HG02852 (cell line): ENCODE measurements around the gene POM121L2.
"Not testable (repeated sequence)": the region's sequence is repeated elsewhere in the genome, so short reads cannot be mapped to it uniquely, and the experiment has no call there.

Experiments
- ATAC-seq: cut with Tn5 transposase; IDR thresholded peaks from one replicate; pipeline ENCODE4 v1.9.1; 2021; ENCODE audit warnings: mild to moderate bottlenecking, moderate library complexity; ENCODE audit not compliant: unreplicated experiment

Gene POM121L2

DNA sequence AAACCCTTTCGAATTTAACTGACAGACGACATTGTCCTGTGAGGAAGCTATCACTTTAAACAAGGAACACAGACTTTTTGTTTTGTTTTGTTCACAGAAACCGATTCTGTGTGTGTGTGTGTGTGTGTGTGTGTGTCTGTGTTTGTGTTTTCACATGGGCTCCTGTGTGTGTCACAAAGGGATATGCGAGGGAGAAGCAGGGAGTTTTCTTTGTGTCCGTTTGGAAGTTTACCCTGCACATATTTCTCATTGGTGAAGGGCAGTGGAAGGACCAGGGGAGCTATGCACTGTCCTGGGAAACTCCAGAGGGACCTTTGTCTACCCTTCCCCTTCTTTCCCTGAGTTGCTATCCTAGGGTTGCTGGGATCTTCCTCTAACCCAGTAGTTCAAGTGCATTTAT lies 17.7 kb downstream of the POM121L2 start:
- ATAC-seq, result no peak

- ATAC-seq, result no peak
Observed at GRCh38 chr6:27293436-27294098, 18.5 kb downstream of the POM121L2 start.

GRCh38 chr6:27290850-27291208 lies 21.2 kb downstream of the POM121L2 start:
- ATAC-seq, result no peak

GRCh38 chr6:27290065-27290849 lies 21.8 kb downstream of the POM121L2 start:
- no peak for ATAC-seq

DNA sequence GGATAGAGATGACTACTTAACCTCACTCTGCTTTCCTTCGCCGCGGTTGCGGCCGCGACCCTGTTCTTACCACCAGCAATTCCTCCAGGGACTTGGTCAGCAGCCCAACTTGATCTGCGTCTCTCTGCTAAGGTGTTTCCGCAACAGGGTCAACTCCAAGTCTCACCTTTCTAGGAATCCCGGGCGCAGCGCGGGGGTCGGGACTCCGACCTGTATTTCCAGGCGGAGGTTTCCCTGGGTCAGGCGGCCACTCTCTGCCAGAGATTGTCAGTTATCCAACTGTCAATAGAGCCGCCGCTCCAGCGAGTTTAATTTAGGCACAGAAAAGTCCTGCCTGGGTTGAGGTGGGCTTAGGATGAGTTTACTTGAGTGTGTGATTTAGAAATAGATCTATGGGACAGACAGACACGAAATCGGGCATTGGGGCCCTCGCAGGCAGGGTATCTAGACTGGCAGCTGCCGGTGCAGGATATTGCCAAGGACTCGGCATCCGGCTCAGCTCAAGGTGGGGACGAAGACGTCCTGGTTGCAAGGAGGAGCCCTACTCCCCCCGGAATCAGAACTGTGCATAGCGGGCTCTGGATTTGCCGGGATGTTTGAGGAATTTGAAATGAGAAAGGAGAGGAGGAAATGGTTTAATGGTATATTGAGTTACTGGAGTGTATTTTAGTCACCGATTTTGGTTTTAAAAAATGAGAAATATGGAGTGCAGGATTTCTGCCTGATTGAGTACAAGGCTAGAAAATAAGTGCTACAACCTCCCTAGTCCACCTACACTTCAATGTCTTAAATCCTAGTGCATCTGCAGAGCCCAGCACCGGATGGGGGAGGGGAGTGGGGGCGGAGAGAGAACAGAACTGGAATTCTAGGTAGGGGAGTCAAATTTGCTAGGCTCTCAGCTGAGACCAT lies 23.7 kb downstream of the POM121L2 start:
- no peak for ATAC-seq

- no peak for ATAC-seq
Observed at GRCh38 chr6:27287751-27288135, 24.3 kb downstream of the POM121L2 start.

DNA sequence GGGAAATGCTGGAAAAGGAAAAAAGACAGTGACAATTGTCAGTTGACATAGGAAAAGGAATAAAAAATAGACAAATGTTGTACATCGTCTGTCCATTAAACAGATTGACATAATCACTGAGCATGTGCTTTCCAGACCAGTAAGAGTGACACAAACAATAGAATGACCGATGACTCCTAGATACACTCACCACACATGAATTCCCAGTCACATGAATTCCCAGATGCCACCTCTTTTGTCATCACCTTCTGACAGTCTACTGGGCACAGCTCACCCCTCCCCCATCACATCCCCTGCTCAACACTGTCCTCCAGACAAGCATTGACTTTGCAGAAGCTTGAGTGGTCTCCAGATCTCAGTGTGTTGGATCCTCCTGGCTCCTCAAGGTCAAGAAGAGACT lies 25.9 kb downstream of the POM121L2 start:
- no peak for ATAC-seq

DNA sequence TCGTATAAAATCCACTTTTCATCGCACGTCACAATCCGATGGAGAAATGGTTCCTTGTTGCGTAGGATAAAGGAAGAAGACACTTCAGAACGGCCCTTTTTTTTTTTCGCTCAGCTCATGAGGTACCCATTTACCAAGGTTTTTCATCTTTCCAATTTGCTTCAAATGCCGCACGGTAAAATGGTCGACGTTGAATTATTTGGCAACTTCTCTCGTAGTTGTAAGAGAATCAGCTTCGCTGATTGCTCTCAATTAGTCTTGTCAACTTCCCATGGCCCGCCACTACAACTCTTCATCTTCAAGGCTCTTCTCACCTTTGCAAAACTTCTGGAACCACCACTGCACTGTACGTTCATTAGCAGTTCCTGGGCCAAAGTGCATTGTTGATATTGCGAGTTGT lies 28.8 kb downstream of the POM121L2 start:
- ATAC-seq, result no peak

DNA sequence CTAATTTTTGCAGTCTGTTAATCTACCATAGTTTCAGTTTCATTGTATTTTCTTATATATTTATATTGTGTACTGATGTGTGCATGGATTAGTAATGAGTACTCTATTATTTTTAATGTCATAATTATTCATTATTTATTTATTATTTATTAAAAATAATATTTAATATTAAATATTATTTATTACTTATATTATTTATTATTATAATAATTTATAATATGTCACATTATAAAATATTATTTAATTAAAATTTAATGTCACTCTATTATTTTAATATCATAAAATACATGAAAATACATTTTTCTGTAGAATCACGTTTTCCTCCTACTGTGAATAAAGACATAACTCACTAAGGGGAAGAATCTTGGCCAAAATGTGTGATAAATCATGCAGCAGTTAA lies 30.5 kb downstream of the POM121L2 start:
- ATAC-seq, result no peak

- ATAC-seq, result no peak
Observed at GRCh38 chr6:27281105-27281539, 31.0 kb downstream of the POM121L2 start.

DNA sequence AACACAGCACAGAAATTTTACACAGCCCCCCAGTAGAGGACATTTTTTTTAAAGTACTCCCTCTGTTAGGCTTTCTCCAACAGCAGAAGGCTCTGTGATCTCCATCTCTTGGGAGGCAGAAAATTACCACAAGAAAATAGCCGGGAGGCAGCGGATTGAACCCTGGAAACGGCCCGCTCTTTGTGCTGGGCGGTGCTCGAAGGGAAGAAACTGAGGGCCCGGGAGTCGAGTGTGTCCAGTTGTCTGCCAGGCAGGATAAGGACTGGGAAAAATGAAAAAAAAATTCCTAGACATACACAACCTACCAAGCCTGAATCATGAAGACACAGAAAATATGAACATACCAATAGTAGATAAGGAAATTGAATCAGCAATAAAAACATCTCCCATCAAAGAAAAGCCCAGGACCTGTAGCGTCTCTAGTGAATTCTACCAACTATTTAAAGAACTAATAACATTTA lies 31.5 kb downstream of the POM121L2 start:
- no peak for ATAC-seq

DNA sequence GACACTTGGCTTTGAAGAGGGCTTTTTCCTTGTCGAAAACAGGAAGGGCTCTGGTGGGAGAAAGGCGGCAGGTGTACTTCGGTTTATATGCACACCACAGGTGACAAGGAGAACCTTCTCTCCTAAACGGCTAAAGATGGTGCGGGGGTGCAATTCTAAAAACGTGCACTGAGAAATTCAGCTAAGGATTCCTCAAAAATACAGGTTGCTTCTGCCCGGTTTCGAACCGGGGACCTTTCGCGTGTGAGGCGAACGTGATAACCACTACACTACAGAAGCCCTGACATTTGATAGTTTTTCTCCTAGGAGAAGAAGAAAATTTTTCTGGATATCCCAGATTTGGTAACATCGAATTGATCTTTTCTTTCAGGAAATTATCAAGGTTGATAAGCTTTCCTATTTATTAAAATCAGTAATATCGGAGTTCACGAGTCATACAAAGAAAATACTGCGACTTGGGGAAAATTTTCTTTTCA lies 32.0 kb downstream of the POM121L2 start:
- ATAC-seq, result no peak

DNA sequence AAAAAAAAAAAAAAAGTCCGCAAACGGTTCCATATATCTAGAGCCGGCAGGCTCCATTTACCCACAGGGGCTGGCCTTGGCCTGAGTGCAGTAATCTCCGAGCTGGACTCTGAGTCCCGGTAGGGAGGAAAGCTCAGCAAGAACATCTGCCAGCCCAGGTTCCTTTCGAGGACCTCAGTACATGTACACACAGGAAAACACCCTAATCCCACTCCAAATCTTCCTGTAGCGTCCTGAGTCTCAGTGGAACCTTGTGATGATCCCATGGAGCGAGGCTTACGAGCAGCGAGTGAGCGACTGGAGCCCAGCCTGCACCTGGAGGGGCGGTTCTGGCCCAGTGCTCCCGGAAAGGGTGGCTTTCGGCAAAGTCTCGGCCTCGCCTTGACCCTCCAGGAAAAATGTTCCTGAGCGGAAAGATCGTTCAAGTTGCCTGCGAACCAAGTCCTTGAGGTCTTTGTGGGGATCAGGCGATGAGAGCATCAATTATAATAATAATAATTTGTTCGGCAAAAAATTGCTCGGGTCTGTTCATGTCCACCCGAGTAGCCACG lies 32.5 kb downstream of the POM121L2 start:
- ATAC-seq, result no peak

- no peak for ATAC-seq
Observed at GRCh38 chr6:27275025-27275956, 36.8 kb downstream of the POM121L2 start.

GRCh38 chr6:27273783-27274182 lies 38.3 kb downstream of the POM121L2 start:
- ATAC-seq, result no peak

DNA sequence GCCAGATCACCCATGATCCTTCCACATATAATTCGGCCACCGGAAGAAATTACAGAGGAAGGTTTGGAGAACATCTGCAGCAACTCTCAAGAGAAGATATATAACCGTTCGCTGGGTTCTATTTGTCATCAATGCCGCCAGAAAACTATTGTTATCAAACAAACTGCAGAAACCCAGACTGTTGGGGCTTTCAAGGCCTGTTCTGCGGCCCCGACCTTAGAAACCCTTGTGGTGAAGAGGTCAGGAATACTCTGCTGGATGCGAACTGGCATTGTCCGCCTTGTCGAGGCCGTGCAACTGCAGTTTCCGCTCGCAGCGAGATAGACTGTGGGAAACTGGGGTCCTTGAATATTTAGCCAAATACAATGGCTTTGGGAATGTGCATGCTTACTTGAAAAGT lies 43.3 kb downstream of the POM121L2 start:
- no peak for ATAC-seq

DNA sequence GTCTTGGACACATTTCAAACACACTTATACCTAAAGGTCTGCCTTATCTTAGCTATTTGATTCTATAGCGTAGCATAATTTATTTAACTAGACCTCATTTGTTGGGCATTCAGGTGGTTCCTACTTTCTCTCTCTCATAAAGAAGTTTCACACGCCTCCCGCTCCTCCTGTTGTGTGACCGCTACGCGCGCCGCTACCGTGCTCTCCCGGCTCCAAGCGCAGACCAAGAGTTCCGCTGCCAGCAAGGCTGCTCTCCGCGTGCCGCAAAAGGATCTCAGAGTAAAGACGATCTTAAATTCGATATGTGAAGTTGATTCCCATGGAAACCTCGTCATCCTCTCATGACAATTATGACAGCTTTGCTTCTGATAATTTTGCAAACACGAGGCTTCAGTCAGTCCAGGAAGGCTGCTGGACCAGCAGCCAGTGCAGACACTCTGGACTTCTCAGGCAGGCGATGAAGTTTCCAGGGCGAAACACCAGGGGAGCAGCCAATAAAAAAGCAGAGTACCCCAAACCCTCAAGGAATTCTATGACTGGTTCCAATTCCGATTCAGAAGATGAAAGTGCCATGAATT lies 44.1 kb downstream of the POM121L2 start:
- no peak for ATAC-seq

- ATAC-seq, result not testable (repeated sequence)
Observed at GRCh38 chr6:27267003-27267402, 45.1 kb downstream of the POM121L2 start.

DNA sequence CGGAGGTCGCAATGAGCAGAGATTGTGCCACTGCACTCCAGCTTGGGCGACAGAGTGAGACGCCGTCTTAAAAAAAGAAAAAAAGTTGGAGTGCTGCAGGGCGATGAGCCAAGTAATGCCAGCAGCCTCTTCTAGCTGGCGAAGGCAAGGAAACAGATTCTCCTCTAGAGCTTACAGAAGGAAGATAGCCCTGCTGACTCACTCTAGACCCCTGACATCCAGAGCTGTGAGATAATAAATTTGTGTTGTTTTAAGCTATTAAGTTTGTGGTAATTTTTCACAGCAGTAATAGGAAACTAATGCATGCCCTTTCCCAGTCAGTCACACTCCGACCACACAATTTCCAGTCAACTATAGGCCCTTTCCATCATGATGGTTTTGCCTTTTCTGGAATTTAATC lies 48.2 kb downstream of the POM121L2 start:
- ATAC-seq, result no peak
